Measurements from ENCODE around the gene CACNA1B.

- TF ChIP-seq CTCF (IDR thresholded peaks at IDR 0.05; ENCODE audit: insufficient read depth, low read length) = no peak
- TF ChIP-seq GABPA (IDR thresholded peaks at IDR 0.05; ENCODE audit: low read depth) = no peak
- TF ChIP-seq POLR2AphosphoS5 (IDR thresholded peaks at IDR 0.05; ENCODE audit: low read depth) = no peak
These were observed 95.4 kb downstream of the CACNA1B start for GRCh38 chr9:137972988-137973470.
